ENCODE measurements around the gene PCBD2. TPM values are rescaled to one million over a fixed set of nuclear protein-coding genes. Genes with fewer than 3 reads are reported as not detected.

Gene PCBD2
- total and polyA plus RNA-seq, 2 experiments from 2014 or later, result 5.8 to 10.1 TPM

DNA sequence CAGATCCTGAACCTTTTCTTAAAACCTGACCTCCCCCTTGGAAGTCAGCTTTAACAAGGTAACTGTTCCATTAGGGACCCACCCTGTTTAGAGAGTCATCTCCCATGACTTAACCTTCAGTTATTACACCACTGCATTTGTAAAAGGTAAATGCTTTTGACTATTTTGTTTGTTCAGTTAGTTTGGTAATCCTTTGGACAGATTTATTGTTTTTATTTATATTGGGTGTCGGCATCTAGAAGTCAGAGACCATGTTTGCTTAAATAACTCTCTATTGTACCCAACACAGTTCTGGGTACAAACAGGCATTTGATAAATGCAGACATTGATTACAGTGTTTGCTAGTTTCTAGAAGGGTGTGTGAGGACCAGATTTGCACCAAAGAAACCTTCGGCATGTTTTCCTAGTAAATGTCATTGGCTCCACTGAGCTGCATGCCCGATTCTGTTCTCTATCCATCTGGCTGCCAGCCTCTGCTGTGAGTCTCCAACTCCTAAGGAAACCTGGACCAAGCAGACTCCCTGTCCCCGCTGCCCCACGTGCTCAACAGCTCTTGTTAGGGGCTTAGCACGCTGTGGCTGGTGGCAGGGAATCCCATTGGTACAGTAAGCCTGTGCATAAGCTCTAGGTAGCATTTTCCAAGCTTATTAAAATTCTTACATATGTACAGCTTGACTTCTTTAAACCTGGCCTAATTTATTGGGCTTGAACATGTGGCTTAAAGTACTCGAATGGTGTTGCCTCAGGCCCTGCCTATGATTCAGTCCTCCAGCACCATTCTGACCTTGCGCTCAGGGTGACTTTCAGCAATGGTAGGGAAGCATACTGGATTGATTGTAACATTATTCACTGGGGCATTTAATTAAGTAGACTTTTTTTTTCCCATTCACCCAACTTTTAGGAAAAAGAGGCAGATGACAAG, 6.6 kb downstream of the PCBD2 start:
- DNase-seq, result peak; percentile 26
- Histone ChIP-seq H2AFZ (no peak overlapping the region), H4K20me1 (ENCODE audit: insufficient read depth) (no peaks in the 10 kb centered on the region), H3K9me3 (ENCODE audit: low read depth) (no peaks in the 10 kb centered on the region), H3K4me3 (no peak overlapping the region), H3K4me2 (ENCODE audit: unreplicated experiment) (no peak overlapping the region), H3K4me1 (ENCODE audit: insufficient read depth) (no peaks in the 10 kb centered on the region), H3K79me2 (ENCODE audit: insufficient read depth) (peaks cover 11% of the 10 kb centered on the region), H3K9ac (no peak overlapping the region), H3K9me2 (ENCODE audit: insufficient read depth) (no peaks in the 10 kb centered on the region), H3F3A (ENCODE audit: insufficient read depth) (no peaks in the 10 kb centered on the region), H3K27me3 (replicated peaks; ENCODE audit: insufficient read depth) (no peaks in the 10 kb centered on the region), H3K27ac (no peak overlapping the region), H3K36me3 (ENCODE audit: low read depth) (no peaks in the 10 kb centered on the region)
- TF ChIP-seq EZH2phosphoT487 (IDR thresholded peaks at IDR 0.05; ENCODE audit: insufficient read depth, low read depth) (no peak), EZH2 (IDR thresholded peaks at IDR 0.05; ENCODE audit: insufficient read depth, poor library complexity, severe bottlenecking) (no peak)
- in situ Hi-C loops (cut with MboI), result loop anchor here (25.0 kb wide), 1 partner anchor 426 kb away; no protein-coding TSS in a partner anchor
- 74 to 78% methylated on average over 8 of the region's 8 CpGs for WGBS, 2 experiments (ENCODE audit: low coverage in 1 of 2, low lambda C conversion rate in 2 of 2, missing lambda C conversion rate in 2 of 2)

DNA sequence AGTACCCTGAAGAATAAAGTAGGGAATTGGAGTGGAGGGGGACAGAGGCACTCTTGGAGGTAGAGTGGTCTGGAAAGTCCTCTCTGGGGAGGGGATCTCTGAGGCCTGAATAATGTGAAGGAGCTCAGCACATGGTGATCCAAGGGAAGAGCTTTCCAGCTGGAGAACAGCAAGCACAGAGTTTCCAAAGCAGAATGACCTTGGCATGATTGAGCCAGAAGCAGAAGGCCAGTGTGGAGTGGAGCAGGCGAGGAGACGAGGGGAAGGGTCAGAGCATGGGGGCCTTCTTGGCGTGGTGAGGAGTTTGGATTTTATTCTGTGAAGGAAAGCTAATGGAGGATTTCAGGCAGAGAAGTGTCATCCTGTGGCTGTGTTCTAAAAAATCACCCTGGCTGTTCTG, 8.3 kb downstream of the PCBD2 start:
- H4K20me1 ChIP-seq (ENCODE audit: insufficient read depth), result no peaks in the 10 kb centered on the region
- H3K9me2 ChIP-seq (ENCODE audit: insufficient read depth), result no peaks in the 10 kb centered on the region
- no peaks in the 10 kb centered on the region for H3K4me1 ChIP-seq (ENCODE audit: insufficient read depth)
- no peaks in the 10 kb centered on the region for H3K9me3 ChIP-seq (ENCODE audit: low read depth)
- no peaks in the 10 kb centered on the region for H3F3A ChIP-seq (ENCODE audit: insufficient read depth)
- no peak overlapping the region for H2AFZ ChIP-seq
- H3K36me3 ChIP-seq (ENCODE audit: low read depth), result no peaks in the 10 kb centered on the region
- WGBS, 2 experiments (ENCODE audit: low coverage in 1 of 2, low lambda C conversion rate in 2 of 2, missing lambda C conversion rate in 2 of 2), result 91 to 95% methylated on average over 3 of the region's 3 CpGs
- no peak for DNase-seq
- no peak overlapping the region for H3K4me2 ChIP-seq (ENCODE audit: unreplicated experiment)
- TF ChIP-seq EZH2phosphoT487 (IDR thresholded peaks at IDR 0.05; ENCODE audit: insufficient read depth, low read depth), result no peak
- TF ChIP-seq EZH2 (IDR thresholded peaks at IDR 0.05; ENCODE audit: insufficient read depth, poor library complexity, severe bottlenecking), result no peak
- H3K79me2 ChIP-seq (ENCODE audit: insufficient read depth), result no peaks in the 10 kb centered on the region
- in situ Hi-C loops (cut with MboI), result loop anchor here (25.0 kb wide), 1 partner anchor 424 kb away; no protein-coding TSS in a partner anchor
- no peak overlapping the region for H3K27ac ChIP-seq
- H3K9ac ChIP-seq, result no peak overlapping the region
- no peak overlapping the region for H3K4me3 ChIP-seq
- no peaks in the 10 kb centered on the region for H3K27me3 ChIP-seq (replicated peaks; ENCODE audit: insufficient read depth)

- Histone ChIP-seq H3K9me2 (ENCODE audit: insufficient read depth) (no peaks in the 10 kb centered on the region), H2AFZ (no peak overlapping the region), H4K20me1 (ENCODE audit: insufficient read depth) (no peaks in the 10 kb centered on the region), H3K36me3 (ENCODE audit: low read depth) (no peaks in the 10 kb centered on the region), H3F3A (ENCODE audit: insufficient read depth) (no peaks in the 10 kb centered on the region), H3K27ac (no peak overlapping the region), H3K9ac (no peak overlapping the region), H3K9me3 (ENCODE audit: low read depth) (no peaks in the 10 kb centered on the region), H3K79me2 (ENCODE audit: insufficient read depth) (no peaks in the 10 kb centered on the region), H3K4me3 (no peak overlapping the region), H3K4me2 (ENCODE audit: unreplicated experiment) (no peak overlapping the region), H3K4me1 (ENCODE audit: insufficient read depth) (no peaks in the 10 kb centered on the region), H3K27me3 (replicated peaks; ENCODE audit: insufficient read depth) (no peaks in the 10 kb centered on the region)
- TF ChIP-seq EZH2phosphoT487 (IDR thresholded peaks at IDR 0.05; ENCODE audit: insufficient read depth, low read depth) (no peak), EZH2 (IDR thresholded peaks at IDR 0.05; ENCODE audit: insufficient read depth, poor library complexity, severe bottlenecking) (no peak)
- no peak for DNase-seq
- WGBS, 2 experiments (ENCODE audit: low coverage in 1 of 2, low lambda C conversion rate in 2 of 2, missing lambda C conversion rate in 2 of 2), result 91 to 93% methylated on average over 1 of the region's 1 CpG
- in situ Hi-C loops (cut with MboI), result loop anchor here (25.0 kb wide), 1 partner anchor 424 kb away; no protein-coding TSS in a partner anchor
Observed at GRCh38 chr5:134913795-134914194, 8.9 kb downstream of the PCBD2 start.

DNA sequence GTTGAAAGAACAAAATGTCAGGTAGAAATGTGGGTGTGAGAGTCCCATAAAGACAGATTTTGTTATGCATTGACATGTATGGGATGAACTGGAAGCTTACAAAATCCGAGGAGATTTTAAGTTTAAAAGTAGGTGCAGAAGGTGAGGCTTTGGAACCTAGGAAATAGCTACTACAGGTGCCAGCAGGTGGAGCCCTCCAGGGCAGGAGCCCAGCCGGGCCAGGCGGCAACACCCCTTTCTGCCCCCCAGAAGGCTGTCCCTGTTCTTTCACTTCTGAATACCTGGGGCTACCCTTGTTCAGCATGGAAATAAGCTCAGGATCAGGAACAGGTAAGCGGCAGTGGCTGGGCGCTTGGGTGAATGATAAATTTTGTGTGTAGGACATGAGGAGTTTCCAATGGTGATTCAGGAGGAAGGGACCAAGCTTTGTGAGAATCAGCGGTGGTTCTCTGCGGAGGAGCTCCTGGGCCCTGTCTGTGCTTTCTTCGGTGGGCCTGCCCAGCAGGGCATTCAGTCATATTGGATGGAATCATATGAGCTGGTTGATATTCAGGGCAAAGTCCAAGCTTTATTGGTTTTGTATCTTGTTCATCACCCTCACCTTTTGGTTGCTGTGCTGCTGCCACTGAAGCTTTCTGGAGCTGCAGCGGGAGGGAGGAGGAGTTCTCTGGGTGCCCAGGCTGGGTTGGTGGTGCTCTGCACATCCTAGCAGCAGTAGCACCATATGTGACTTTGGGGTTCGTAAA, 12.3 kb downstream of the PCBD2 start:
- DNase-seq, result no peak
- H3F3A ChIP-seq (ENCODE audit: insufficient read depth), result no peaks in the 10 kb centered on the region
- in situ Hi-C loops (cut with MboI), result loop anchor here (25.0 kb wide), 1 partner anchor 420 kb away; no protein-coding TSS in a partner anchor
- no peak overlapping the region for H3K27ac ChIP-seq
- no peak overlapping the region for H2AFZ ChIP-seq
- no peaks in the 10 kb centered on the region for H3K9me3 ChIP-seq (ENCODE audit: low read depth)
- WGBS, 2 experiments (ENCODE audit: low coverage in 1 of 2, low lambda C conversion rate in 2 of 2, missing lambda C conversion rate in 2 of 2), result 96 to 97% methylated on average over 10 of the region's 10 CpGs
- no peaks in the 10 kb centered on the region for H3K79me2 ChIP-seq (ENCODE audit: insufficient read depth)
- H3K36me3 ChIP-seq (ENCODE audit: low read depth), result no peaks in the 10 kb centered on the region
- no peaks in the 10 kb centered on the region for H3K9me2 ChIP-seq (ENCODE audit: insufficient read depth)
- no peaks in the 10 kb centered on the region for H4K20me1 ChIP-seq (ENCODE audit: insufficient read depth)
- TF ChIP-seq EZH2phosphoT487 (IDR thresholded peaks at IDR 0.05; ENCODE audit: insufficient read depth, low read depth), result no peak
- TF ChIP-seq EZH2 (IDR thresholded peaks at IDR 0.05; ENCODE audit: insufficient read depth, poor library complexity, severe bottlenecking), result no peak
- no peak overlapping the region for H3K4me2 ChIP-seq (ENCODE audit: unreplicated experiment)
- H3K9ac ChIP-seq, result no peak overlapping the region
- H3K4me1 ChIP-seq (ENCODE audit: insufficient read depth), result no peaks in the 10 kb centered on the region
- H3K27me3 ChIP-seq (replicated peaks; ENCODE audit: insufficient read depth), result no peaks in the 10 kb centered on the region
- no peak overlapping the region for H3K4me3 ChIP-seq
